HG02970 (cell line): Measurements from ENCODE around the gene GCG.

Experiments
- ATAC-seq: cut with Tn5 transposase; IDR thresholded peaks from one replicate; pipeline ENCODE4 v1.9.1; 2021; ENCODE audit warnings: mild to moderate bottlenecking, moderate library complexity, moderate number of reproducible peaks; ENCODE audit not compliant: unreplicated experiment, low FRiP score

The GCG gene

DNA sequence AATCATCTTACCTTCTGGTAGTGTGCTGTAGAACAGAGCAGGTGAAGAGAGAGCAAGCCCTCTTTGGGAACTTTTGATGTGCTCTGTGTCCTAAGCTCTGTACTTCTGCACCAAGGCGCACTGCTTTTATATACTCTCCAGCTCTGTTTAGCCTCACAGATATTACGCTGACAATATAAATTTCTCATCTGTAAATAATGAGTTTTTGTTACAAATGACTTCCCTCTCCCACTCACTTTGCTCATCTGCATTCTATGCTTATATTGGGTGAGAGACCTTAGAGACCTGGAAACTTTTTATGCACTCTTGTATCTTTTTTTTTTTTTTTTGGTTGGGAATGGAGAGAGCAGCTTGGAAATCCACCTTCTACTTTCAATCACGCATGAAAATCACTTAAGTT is at the start of gene GCG:
Gene GCG (minus strand): TSS at position 101 of the 400 bp plus-strand sequence. CDS start 3,069 bp downstream, outside the sequence.
- ATAC-seq = no peak

DNA sequence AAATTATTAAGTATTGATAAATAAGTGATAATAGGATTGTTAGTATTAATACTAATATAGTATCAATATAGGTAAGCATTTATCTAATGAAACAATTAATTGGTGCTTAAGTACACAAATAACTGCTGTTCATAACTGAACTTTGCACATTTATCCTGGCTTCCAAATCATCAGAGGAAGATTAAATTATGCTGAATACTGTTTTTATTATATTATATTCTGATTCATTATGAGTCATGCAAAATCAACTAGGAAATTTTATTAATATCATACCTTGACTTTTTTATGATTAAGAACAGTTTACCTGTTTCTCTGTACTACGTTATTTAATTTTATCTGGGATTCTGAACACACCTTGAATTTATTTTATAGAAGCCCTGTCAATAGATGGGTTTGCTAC is 48.6 kb upstream of the GCG start:
- no peak for ATAC-seq

GRCh38 chr2:162199913-162200312 is 47.9 kb upstream of the GCG start:
- no peak for ATAC-seq

GRCh38 chr2:162198239-162198638 is 46.2 kb upstream of the GCG start:
- no peak for ATAC-seq

- ATAC-seq = no peak
These were observed 45.2 kb upstream of the GCG start for GRCh38 chr2:162197069-162197825.

DNA sequence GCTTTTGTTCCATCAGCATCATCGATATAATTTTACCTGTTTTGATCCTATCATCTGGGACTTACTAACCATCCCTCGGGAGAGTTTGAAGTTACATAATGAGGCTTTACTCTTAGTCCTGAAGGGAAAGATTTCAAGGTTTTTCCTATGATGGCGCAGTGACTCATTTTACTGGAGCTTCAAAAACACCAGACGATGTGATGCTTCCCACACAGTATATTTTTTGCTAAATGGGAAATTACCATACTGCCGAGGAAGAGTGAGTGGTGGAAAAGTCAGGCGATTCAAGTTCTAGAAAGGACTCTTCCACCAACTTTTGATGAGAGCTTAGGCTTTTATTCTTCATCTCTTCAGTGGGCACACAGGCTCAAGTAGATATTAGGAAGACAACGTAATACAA is 44.6 kb upstream of the GCG start:
- ATAC-seq = no peak

GRCh38 chr2:162188451-162188850 is 36.4 kb upstream of the GCG start:
- no peak for ATAC-seq

DNA sequence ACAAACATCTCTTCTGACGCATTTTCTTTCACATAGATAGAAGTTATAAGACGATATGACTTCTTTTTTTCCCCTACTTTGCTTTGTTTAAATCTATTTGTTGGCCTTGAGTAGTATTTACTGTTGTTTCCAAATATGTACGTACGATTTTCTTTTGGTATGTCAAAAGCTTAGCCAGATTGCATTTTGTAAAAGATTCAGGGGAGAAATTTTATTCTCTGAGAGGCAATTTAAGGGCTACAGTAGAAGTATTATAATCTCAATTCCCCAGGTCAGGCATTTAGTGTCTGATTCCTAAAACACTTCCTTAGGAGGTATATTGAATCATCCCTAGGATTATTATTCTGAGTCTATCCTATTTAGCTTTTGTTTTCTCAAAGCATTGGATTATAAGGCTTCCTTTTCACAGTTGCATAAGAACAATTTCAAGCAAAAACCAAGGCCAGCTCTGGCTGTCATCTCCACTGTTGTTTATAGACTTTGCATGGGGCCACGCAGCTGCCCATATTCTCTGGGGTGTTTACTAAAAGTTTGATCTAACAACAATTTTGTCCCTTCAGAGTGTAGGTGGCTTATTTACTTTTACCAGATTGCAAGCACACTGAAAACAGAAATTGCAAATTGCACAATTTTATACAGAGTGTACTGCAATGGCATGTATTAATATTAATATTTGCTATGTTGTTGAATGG is 33.6 kb upstream of the GCG start:
- ATAC-seq = no peak

- ATAC-seq = no peak
These were observed 32.9 kb upstream of the GCG start for GRCh38 chr2:162184821-162185450.

- no peak for ATAC-seq
These were observed 32.3 kb upstream of the GCG start for GRCh38 chr2:162184359-162184758.

DNA sequence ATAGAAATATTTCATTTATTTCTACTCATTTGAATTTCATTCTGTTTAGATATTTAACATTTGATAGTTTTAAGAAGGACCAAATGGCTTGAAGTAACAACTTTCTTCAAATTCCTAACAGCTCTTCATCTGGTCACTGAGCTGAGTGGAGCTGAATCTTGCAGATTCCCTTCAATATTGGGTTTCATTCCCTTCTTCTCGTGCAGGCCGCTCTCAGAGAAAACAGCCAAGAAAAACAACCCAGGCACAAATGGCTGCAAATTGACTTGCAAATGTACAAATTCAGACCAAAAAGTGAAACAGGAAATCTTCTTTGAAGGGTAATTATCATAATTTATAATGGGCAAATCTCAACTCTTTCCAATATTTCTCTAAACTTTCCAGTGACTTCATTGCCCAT is 30.3 kb upstream of the GCG start:
- no peak for ATAC-seq

- ATAC-seq = no peak
These were observed 25.3 kb upstream of the GCG start for GRCh38 chr2:162177301-162177700.

DNA sequence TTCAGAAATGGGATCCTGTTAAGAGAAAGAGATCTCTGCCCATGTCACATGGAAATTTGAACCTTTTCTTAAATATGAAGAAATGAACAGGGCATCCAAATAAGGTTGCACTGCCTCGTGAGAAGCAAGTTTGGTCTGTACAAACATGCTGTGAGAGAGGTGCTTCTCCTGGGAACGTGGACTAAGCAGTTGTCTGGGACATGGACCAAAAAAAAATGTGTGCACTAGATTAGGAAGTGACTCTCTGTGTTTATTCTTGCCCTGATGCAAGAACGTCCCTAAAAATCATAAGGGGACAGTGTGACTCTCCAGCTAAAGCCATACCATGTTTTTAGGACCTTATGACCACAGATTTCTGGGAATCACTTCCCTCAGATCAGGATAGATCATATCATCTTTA is 23.7 kb upstream of the GCG start:
- ATAC-seq = no peak

DNA sequence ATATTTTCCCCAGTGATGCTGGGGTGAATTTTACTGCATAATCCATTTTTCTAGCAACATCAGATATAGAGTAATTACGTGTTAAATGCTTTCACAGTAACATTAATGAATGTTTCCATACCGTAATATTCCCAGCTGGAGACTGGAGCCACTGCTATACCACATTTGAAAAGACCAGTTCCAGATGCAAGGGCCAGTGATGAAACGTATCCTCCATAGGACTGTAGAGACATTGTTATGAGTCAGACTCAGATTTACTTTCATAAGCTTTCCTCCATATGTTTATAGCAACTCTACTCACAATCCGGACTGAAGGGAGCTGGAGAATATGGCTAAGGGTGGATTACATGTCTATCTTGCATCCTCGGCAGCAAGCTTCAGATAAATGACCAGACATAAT is 22.7 kb upstream of the GCG start:
- no peak for ATAC-seq

GRCh38 chr2:162172802-162173370 is 20.8 kb upstream of the GCG start:
- no peak for ATAC-seq

DNA sequence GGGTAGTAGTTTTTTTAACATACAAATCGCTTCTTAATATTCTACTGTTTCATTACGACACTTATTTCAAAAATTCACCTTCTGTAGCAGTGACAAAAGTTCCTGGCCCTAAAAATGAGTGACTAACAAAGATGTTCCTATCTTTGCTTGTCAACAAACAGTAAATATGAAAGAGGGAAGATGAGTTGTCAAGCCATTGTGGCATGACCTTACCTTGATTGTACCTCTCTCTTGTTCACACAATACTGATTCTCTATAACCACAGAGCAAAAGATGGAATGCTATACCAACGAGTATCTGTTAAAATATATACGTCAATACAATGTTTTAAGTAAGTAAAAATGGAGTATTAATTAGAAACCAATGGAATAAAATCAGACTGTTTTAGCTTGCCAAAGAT is 14.7 kb upstream of the GCG start:
- ATAC-seq = no peak

GRCh38 chr2:162166174-162166573 is 14.1 kb upstream of the GCG start:
- ATAC-seq = no peak

DNA sequence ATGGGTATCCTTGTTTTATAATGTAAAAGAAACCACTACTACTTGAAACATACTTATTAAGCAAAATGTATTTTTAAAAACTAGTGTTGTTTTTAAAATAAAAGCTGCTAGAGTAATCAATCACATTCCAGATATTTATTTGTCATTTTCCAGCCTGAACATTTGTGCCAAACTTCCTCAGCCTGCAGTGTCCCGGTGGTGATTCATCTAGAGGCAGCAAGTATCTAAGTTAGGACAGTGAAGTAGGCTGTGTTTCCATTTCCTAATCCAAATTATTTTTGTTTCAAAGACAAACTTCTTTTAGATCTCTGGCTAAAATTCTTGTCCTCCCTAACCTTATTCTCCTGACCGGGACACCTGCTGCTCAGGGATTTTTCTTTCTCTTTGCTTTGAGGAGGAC is 12.8 kb upstream of the GCG start:
- no peak for ATAC-seq

GRCh38 chr2:162159446-162159845 is 7.4 kb upstream of the GCG start:
- no peak for ATAC-seq

GRCh38 chr2:162156149-162156548 is 4.1 kb upstream of the GCG start:
- no peak for ATAC-seq

DNA sequence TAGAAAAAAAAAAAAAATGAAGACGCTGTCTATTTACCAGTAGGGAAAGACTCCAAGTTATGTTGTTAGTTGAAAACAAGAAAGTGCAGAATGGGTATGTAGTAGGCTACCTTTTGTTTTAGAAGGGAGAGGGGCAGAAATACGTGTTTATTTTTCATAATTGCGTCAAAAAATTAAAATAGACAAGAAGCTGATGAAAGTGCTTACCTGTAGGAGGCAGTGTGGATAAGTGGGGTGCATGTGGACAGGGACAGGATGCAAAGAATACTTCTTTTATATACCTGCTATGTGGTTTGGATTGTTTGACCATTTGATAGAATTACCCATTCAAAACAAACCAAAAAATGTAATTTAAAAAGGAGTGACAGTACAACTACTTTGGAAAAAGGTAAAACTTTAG is 3.0 kb upstream of the GCG start:
- ATAC-seq = no peak
